Endometrial microvascular endothelial cells (primary cell): Measurements from ENCODE around the gene CADPS2. TPM values are rescaled to one million over a fixed set of nuclear protein-coding genes. Genes with fewer than 3 reads are reported as not detected.

Experiments used
- in situ Hi-C: cut with HindIII; loops from 2 replicates; pipeline ENCODE4 v1.10.0; 2017; ENCODE audit warnings: low sequenced_read_pairs, low pct_unique_long_range_greater_than_20kb; ENCODE audit errors: inconsistent ontology term
- total RNA-seq: library from RNA; depleted of rRNA; stranded (reverse); fragments of >200 nt; gene quantifications from one replicate; pipeline ENCODE4 v1.2.3, GENCODE V29; 2015; ENCODE audit errors: inconsistent ontology term

Gene CADPS2
- total RNA-seq, 1 donor from 2014 or later: 43.5 TPM

DNA sequence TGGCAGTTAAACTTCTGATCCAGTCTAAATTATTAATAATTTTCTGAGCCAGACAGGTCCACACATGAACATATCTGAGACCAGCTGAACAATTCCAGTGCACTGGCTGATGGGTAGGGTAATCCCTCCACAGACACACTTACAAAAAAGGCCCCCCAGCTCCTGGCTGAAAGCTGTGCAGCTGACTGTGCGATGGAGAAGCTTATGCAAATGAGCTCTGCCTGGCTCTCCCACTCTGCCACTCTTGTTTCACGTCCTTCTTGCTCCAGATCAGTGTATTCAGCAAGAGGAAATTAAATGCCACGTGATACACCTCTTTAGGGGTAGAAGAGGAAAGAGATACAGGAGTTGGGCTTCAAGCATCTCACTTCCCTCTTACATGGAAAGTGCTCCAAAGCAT, 505.3 kb downstream of the CADPS2 start:
- in situ Hi-C loops: no loop called here

DNA sequence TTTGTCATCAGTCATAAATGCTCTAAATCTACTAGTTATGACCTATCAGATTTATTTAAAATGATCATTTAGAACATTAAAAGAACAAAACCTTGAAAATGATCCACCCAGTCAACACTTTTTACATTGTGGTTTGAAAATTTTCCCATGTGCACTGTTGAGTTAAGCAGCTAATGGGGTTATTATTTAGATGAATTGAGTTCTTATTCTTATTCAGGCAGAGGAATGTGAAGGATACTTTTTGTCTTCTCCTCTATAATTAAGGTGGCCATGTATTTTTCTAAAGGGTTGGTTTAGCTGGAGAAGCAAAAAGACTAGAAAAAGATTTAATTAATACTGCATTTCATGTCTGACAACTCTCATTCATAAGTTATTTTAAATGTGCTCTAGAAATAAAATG, 506.8 kb downstream of the CADPS2 start:
- in situ Hi-C loops: no loop called here

DNA sequence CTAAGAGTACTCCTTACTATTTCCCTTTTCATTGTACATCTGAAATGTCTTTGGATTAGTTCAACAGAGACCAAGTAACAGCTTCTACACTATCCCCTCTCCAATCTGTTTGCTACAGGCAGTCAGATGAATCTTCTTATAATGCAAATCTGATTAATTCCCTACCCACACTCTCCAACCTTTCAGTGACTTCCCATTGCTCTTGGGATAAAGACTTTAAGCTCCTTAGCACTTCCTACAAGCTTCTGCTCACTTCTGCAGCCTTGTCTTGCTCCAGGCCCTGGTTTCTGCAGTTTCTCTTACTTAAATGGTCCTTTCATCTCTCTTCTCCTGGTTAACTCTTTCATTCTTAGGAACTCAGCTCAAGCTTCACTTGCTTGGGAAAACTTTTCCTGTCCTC, 516.5 kb downstream of the CADPS2 start:
- in situ Hi-C loops: no loop called here

DNA sequence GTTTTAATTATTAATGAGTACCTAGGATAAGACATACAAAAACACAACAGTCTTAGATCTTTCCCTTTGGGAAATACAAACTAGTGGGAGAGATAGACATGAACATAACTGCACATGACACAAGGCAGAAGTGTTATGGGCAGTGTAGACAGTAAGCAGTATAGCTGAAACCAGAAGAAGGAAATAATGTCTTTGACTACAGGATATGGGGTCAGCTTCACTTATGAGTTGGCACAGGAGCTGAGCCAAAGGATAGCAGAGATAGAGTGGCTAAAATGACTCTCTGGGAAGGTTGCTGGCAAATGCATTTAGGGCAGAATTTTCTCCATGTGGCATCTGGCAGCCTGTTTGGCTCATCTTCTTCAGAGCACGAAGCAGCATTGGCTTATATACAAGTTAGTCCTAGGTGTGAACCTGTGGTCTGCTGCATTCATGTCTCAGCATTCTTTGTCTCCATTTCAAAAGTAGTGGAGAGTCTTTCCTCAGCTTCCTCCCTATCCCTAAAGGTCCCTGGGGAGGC, 521.4 kb downstream of the CADPS2 start:
- in situ Hi-C loops: no loop called here

DNA sequence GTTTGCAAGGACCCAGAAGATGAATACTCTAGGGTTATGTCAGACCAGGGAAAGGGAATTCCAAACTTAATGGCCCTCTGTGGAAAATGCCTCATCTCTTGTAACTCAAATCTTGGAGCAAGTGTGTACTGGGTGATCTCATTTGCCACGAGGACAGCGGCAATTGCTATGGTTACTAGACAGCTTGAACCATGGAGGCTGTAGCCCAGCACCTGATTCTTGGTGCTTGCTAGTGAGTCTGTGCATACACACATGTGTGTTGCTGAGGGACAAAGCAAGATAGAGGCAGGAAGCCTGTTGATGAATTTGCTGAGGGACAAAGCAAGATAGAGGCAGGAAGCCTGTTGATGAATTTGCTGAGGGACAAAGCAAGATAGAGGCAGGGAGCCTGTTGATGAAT, 523.1 kb downstream of the CADPS2 start:
- in situ Hi-C loops: no loop called here

DNA sequence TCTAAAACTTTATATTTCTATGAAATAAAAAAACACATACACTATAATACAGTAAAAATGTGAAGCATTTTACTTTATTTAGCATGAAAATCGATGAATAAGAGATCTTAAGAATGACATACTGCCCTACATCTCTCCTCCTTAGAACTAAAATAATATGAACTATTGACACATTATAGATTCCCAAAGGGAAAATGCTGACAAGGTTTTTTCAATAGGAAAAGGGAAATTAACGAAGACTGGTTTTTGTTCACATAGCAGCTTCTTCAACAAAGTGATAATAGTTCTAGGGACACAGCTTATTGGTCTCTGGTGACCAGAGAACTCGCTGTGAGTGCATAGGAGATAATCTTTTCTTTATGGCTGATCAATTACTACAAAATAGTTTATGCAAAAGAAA, 523.8 kb downstream of the CADPS2 start:
- in situ Hi-C loops: no loop called here

DNA sequence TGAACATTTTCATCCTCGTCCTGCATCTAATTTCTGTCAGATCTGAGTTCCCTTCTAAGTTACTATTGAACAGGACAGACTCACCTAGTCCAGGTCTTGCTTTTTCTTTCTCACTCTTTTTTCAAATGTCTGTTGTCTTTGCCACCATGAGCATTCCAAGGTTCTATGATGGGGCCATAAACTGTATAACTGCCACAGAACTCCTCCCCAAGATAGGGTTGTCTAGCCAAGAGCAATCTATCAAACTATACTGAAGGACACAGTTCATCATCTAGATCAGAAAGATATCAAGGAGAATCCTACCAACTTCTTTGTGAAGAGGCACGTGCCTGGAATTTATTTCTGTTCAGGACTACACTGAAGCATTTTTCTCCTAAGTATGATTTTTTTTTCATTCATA, 531.6 kb downstream of the CADPS2 start:
- in situ Hi-C loops: no loop called here

DNA sequence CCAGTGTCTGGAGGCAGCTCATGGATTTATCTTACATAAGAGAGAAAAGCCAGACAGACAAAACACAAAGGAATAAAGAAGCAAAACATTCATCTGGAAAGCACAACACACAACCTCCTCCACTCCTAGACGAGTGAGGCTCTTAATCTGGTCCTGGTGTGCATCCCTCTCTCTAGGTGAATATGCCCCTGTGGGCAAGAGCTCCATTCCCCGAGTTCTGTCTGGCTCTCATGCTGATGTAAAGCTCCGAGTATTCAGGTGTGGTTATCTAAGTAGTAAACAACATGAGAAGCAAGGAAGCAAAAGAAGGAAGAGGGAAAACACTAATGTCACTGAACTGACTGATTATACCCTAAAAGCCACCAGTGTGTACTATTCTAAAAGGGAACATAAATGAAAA, 533.8 kb downstream of the CADPS2 start:
- in situ Hi-C loops: no loop called here

DNA sequence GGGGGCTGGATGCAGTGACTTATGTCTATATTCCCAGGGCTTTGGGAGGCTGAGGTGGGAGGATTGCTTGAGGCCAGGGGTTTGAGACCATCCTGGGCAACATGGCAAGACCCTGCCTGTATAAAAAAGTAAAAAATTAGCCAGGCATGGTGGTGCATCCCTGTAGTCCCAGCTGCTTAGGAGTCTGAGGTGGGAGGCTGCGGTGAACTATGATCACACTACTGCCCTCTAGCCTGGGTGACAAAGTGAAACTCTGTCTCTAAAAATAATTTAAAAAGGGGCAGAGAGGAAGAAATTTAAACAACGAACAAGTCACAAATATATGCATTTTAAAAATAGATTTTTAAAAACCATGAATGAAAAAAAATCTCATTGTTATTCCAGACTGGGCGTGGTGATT, 535.6 kb downstream of the CADPS2 start:
- in situ Hi-C loops: no loop called here

DNA sequence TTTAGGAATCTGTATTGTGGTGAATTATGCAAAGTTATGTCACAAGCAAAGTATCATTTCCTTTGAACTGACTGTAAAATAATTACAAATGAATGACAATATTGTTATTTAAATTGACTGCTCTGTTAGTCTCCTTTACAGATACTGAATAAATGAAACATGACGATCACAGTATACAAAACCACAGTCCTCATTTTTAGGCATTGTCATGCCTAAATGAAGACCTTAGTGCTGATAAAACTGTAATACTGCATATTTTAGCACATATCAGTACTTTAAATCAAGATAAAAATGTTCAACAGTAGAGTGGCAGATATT, 542.0 kb downstream of the CADPS2 start:
- in situ Hi-C loops: no loop called here

DNA sequence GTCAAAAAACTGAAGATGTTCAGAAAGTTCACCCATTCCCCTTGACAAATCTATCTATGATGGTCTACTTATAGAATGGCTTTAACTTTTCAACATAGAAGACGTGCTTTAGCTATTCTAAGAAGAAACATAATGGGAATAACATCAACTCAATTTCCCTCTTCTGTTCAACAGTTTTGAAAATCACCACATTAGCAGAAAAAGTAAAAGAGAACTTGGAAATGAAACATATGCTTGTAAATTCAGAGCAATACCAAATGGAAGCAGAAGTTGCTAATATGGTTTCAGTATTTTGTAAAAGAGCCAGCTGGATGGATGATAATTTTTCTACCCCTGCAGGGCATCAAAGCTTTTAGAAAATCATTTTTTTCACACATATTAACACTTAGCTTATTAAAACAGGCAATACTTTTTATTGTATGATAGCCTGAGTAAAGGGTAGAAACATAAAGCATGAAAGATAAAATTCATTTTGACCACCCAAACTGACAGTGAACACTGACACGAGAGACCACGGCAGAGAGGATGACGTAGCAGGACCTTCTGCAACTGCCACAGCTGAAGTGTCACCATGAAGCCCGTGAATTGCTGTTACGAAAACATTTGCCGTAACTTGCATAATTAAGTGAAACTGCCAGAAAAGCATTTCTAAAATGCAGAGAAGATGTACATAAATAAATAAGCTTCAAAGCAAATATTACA, 542.5 kb downstream of the CADPS2 start:
- in situ Hi-C loops: no loop called here

DNA sequence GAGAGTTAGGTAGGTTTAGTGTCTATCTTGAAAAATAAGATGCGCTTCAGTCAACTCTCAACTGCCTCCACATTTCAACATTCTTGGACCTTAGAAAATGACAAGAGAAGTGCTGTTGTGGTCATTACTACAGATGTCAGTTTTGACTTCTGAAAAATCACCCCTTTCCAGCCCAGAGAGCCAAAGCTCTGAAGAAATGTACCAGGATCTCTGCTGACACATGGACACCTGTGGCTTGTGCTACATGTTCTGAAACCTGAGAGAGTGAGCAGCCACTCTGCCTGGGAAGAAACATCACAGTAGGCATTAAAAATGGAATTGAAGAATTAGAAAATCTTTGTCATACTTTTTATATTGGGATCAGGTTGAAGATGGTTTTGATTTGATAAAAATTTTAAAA, 545.8 kb downstream of the CADPS2 start:
- in situ Hi-C loops: no loop called here

DNA sequence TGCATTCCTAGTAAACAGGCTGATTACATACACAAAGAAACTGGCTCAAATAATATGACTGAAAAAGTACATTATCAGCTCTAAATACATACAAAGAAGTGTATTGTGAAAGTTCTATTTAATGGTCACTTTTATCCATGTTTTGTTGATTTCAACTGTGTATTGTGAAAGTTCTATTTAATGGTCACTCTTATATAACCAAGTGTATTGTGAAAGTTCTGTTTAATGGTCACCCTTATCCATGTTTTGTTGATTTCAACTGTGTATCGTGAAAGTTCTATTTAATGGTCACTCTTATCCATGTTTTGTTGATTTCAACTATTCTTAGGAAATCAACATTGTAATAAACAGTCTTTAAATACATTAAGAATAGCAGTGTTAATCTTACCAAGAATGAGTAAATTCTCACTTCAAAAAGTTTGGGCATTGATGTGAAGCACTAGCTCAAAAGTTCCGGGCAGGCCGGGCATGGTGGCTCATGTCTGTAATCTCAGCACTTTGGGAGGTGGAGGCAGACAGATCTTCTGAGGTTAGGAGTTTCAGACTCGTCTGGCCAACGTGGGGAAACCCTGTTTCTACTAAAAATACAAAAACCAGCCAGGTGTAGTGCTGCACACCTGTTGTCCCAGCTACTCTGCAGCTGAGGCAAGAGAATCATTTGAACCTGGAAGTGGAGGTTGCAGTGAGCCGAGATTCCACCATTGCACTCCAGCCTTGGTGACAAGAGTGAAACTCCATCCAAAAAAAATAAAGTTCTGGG, 546.9 kb downstream of the CADPS2 start:
- in situ Hi-C loops: no loop called here

DNA sequence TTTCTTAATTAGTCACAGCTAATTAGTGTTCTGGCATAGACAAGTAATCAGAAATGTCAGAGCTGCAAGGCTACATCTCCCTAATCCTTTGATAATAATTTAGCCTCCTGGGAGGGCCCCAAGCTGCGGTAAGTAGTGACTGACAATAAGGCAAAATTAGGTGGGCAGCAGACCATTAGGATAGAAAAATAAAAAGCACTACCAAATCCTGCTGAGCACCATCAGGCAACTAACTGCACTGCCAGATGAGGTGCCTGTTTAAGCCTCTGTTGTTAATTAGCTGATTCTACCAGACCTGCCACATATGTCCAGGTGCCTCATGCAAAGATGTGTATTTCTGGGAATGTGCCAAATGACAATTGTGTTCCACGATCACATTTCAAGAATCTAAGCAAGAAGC, 549.2 kb downstream of the CADPS2 start:
- in situ Hi-C loops: no loop called here

DNA sequence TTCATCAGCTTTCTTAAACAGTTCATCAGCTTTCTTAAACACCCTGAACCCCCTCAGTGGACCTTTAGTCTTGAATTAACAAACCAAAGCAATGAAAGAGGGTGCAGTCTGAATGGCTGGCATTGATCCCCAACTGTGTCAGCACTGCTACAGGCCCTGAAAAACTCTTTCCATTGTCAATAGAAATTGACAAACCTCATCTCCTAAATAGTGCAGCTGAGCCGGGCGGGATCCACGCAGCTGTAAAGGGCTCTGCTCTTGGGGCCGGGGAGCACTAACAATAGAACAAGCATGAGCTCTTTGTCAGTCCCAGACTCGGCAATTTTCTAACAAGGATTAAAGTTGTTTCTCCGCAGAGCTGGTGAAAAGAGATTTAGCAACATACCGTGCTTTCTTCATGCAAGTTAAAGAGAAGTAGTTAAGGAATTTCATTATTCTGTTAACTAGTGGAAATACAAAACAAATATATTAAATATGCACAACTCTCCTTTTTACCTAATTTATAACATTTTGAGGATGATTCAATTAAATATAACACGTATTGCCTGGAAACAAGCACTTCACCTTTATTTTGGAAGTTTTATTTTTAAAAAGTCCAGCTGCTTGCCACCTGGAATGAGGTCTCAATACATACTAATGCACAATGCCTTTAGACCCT, 557.0 kb downstream of the CADPS2 start:
- in situ Hi-C loops: no loop called here

DNA sequence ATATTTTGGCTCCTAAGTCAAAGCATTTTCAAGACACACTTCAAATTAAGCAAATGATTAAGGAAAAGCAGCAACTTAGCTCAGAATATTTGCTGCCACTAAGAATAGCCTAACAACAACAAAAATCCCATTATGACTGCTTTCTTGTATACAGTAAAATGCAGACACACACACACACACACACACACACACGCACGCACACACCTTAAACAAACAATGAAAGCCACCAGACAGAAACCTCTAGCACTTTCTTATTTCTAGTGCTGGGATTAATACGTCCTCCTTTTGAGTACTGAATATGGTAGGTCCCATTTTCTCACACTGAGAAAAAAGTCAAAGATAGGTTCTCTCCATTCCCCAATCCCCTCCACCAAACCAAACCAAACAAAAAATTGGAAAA, 558.3 kb downstream of the CADPS2 start:
- in situ Hi-C loops: no loop called here

DNA sequence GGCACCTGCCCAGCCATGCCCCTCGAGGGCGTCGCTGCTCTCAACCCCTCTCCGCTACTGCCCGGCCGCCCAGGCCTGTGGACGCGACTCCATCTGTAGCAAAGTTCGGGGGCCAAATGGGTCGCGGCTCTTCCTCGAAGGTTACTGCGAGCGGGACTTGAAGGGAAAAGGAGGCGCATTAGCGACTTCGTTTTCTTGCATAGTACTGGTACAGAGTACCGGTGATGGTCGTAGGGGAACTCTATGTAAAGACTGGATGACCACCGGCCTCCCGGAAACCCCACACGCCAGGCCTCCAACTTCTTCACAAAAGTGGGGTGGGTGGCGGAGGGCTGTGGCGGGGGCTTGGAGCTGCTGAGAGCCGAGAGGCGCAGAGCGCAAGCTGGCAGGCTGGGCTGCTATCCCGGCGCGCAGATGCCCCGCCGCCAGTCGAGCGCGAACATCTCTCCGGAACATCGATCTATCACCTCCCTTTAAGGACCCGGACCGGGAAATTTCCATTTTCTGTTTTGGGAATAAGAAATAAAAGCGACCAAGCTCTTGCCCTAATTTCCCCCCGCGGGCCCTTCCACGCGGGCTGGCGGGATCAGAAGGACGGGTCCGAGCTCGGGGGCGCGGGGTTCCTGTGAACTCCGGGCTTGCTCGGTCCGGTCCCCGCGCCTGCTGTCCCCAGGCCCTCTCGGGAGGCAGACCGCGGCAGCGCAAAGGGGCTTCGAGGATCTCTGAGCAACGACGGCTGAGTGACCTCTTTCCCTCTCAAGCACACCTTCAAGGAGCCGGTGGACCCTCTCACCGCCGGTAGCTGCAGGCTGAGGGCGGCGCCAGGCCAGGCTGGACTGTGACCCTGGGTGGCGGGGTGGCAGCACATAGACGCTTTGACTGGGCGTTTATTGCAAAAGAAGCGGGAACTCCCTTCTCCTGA, 569.5 kb downstream of the CADPS2 start:
- in situ Hi-C loops: loop anchor here (10.0 kb wide), 1 partner anchor 218 kb away; no protein-coding TSS in a partner anchor

DNA sequence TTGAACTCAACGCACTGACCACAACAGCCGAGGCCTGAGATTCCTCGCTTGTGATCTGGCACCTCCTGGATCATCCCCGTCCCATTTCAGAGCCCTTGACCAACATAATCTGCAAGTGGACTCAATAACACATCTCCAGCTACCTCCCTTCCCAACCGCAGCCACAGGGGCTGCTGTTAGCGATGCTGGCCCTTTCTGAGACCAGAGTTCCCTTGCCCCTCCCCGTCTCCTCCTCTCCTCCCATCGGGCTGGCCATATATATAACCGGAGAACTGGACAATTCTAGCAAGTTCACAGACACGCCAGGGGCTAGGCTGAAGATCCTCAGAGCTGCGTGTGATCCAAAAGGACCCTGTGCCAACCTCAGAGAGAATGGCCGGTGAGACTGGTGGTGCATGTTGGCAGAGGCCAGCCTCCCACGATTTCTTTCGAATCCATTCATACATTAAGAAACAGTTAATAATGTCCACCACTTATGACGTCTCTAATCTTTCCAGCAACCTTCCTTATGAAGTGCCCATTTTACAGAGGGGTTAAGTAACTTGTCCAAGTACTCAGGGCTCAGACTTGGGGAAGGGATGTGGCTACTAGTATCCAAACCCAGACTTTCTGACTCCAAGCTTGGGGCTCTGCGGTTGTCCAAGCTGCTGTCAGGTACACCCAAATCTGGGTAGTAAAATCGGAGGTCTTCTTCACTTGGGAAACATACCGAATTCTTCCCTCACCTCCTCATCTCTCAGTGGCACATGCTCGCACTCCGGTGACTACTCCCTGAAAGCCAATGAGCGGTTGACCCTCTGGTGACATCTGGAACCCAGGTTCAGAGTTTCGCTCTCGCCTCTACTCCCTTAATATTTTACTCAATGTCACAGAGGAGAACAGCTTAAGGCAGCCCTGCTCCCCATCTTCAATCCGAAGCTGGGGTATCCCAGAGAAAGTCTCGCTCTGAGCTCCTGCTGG, 570.5 kb downstream of the CADPS2 start:
- in situ Hi-C loops: loop anchor here (10.0 kb wide), 1 partner anchor 219 kb away; no protein-coding TSS in a partner anchor
